ENCODE results near the gene PLK4. TPM values are rescaled to one million over a fixed set of nuclear protein-coding genes. Genes with fewer than 3 reads are reported as not detected.

Gene PLK4
- total RNA-seq, 1 donor from 2014 or later: 9.3 TPM

Small RNA genes lying within 50 kb of the gene (small RNA-seq; reads per million reads assigned to genes)
- gene RNU6-583P (ENCODE audit: low replicate concordance): not detected

Other genes starting within 250 kb of the PLK4 start
- gene INTU, start 247.9 kb upstream of the PLK4 start, total RNA-seq: 29.0 TPM
- gene SLC25A31, start 150.5 kb upstream of the PLK4 start, total RNA-seq: not detected
- gene HSPA4L, start 98.6 kb upstream of the PLK4 start, total RNA-seq: 7.9 TPM
- gene MFSD8, start 84.3 kb downstream of the PLK4 start, total RNA-seq: 35.7 TPM
- 15.0 TPM for gene ABHD18, start 84.5 kb downstream of the PLK4 start, total RNA-seq
- gene LARP1B, start 180.4 kb downstream of the PLK4 start, total RNA-seq: 39.8 TPM

Data from temporal lobe (tissue), 2 donors.